Liver (tissue), 9 donors: ENCODE data around the gene PRKCH. TPM values are rescaled to one million over a fixed set of nuclear protein-coding genes. Genes with fewer than 3 reads are reported as not detected.

Experiments used
- DNase-seq: peaks from one replicate; pipeline ENCODE4 v3.0.0-alpha.2; 2017; ENCODE audit warnings: low spot score
- H3K27ac ChIP-seq, 2 donors: one replicate each; pipeline ENCODE4 v1.7.0; 2013; ENCODE audit warnings: inconsistent platforms in 2 of 2, low read length in 2 of 2, control low read depth in 1 of 2, low read depth in 1 of 2, mild to moderate bottlenecking in 1 of 2
- H3K27me3 ChIP-seq, 4 donors: one replicate each; pipeline versions ENCODE4 v1.6.1 to v1.7.0; 2013; ENCODE audit warnings: low read length in 3 of 4, inconsistent platforms in 1 of 4, mild to moderate bottlenecking in 1 of 4, moderate library complexity in 1 of 4; ENCODE audit not compliant: control insufficient read depth in 4 of 4, insufficient read depth in 4 of 4
- H3K36me3 ChIP-seq, 4 donors: one replicate each; pipeline versions ENCODE4 v1.6.1 to v1.7.0; 2013; ENCODE audit warnings: low read length in 3 of 4, mild to moderate bottlenecking in 3 of 4, low read depth in 1 of 4, moderate library complexity in 1 of 4; ENCODE audit not compliant: control insufficient read depth in 4 of 4, insufficient read depth in 3 of 4
- H3K4me1 ChIP-seq, 4 donors: one replicate each; pipeline versions ENCODE4 v1.6.1 to v1.7.0; 2013; ENCODE audit warnings: low read length in 3 of 4, mild to moderate bottlenecking in 3 of 4, moderate library complexity in 1 of 4; ENCODE audit not compliant: control insufficient read depth in 4 of 4, insufficient read depth in 4 of 4
- H3K4me3 ChIP-seq, 3 donors: one replicate each; pipeline versions ENCODE4 v1.6.1 to v1.7.0; 2013; ENCODE audit warnings: low read length in 3 of 3, control low read depth in 1 of 3, low read depth in 1 of 3, mild to moderate bottlenecking in 1 of 3
- H3K9ac ChIP-seq, 2 donors: one replicate each; pipeline ENCODE4 v1.7.0; 2013; ENCODE audit warnings: low read length in 2 of 2, mild to moderate bottlenecking in 2 of 2, moderate library complexity in 2 of 2, control low read depth in 1 of 2, low read depth in 1 of 2
- H3K9me3 ChIP-seq, 4 donors: one replicate each; pipeline versions ENCODE4 v1.6.1 to v1.7.0; 2013; ENCODE audit warnings: low read length in 3 of 4; ENCODE audit not compliant: control insufficient read depth in 4 of 4
- EGR1 ChIP-seq, 2 donors: IDR thresholded peaks; 2 replicates each; pipeline ENCODE4 v1.6.1; 2016 to 2018; ENCODE audit warnings: antibody characterized with exemption in 2 of 2, low read depth in 2 of 2
- FOXA2 ChIP-seq: IDR thresholded peaks from 2 replicates; pipeline ENCODE4 v1.6.1; 2016; ENCODE audit warnings: antibody characterized with exemption
- GABPA ChIP-seq, 2 donors: IDR thresholded peaks in 1 of 2; conservative IDR thresholded peaks in 1 of 2; 2 replicates each; pipeline ENCODE4 v1.6.1; 2016; ENCODE audit warnings: antibody characterized with exemption in 2 of 2, mild to moderate bottlenecking in 1 of 2, moderate library complexity in 1 of 2
- HNF4A ChIP-seq, 2 donors: conservative IDR thresholded peaks; 2 replicates each; pipeline ENCODE4 v1.6.1; 2016; ENCODE audit warnings: antibody characterized with exemption in 2 of 2, mild to moderate bottlenecking in 2 of 2
- HNF4G ChIP-seq: IDR thresholded peaks from 2 replicates; pipeline ENCODE4 v1.6.1; 2016; ENCODE audit warnings: antibody characterized with exemption
- JUND ChIP-seq, 2 donors: IDR thresholded peaks; 2 replicates each; pipeline ENCODE4 v1.6.1; 2016; ENCODE audit warnings: antibody characterized with exemption in 2 of 2
- NR2F2 ChIP-seq: IDR thresholded peaks from 2 replicates; pipeline ENCODE4 v1.6.1; 2016; ENCODE audit warnings: antibody characterized with exemption
- RAD21 ChIP-seq, 2 donors: IDR thresholded peaks; 2 replicates each; pipeline ENCODE4 v1.6.1; 2016; ENCODE audit warnings: antibody characterized with exemption in 2 of 2, mild to moderate bottlenecking in 2 of 2
- RXRA ChIP-seq, 2 donors: IDR thresholded peaks; 2 replicates each; pipeline ENCODE4 v1.6.1; 2017 to 2018; ENCODE audit warnings: antibody characterized with exemption in 2 of 2, mild to moderate bottlenecking in 1 of 2
- SP1 ChIP-seq: IDR thresholded peaks from 2 replicates; pipeline ENCODE4 v1.6.1; 2018; ENCODE audit warnings: antibody characterized with exemption, mild to moderate bottlenecking
- TAF1 ChIP-seq: conservative IDR thresholded peaks from 2 replicates; pipeline ENCODE4 v1.6.1; 2016; ENCODE audit warnings: antibody characterized with exemption, mild to moderate bottlenecking
- YY1 ChIP-seq: IDR thresholded peaks from 2 replicates; pipeline ENCODE4 v1.6.1; 2016; ENCODE audit warnings: antibody characterized with exemption, mild to moderate bottlenecking
- WGBS: extraction: QIAGEN DNeasy Blood & Tissue Kit; methylation state at CpG from one replicate; pipeline ENCODE4 v1.1.7; 2013; 5-methylcytosine and 5-hydroxymethylcytosine counted together
- polyA plus RNA-seq, 2 donors: library from polyadenylated mRNA; stranded (reverse) in 1 of 2; unstranded in 1 of 2; fragments of 200-250 nt in 1 of 2; fragments of >200 nt in 1 of 2; fragmentation: Nextera tagmentation in 1 of 2; extraction: Ambion mirVana in 1 of 2; gene quantifications; one replicate each; pipeline versions ENCODE4 v1.2.1 to v1.2.3, GENCODE V29; 2013 to 2015
- total RNA-seq, 2 donors: library from RNA; depleted of rRNA; stranded (reverse); fragments of >200 nt; gene quantifications; one replicate each; pipeline ENCODE4 v1.2.3, GENCODE V29; 2014
- TF ChIP-seq, protein P1 (sequence below): IDR thresholded peaks from 2 replicates; pipeline ENCODE4 v1.6.1; 2016; ENCODE audit warnings: antibody characterized with exemption
- TF ChIP-seq, protein P2 (sequence below): IDR thresholded peaks from 2 replicates; pipeline ENCODE4 v1.6.1; 2016; ENCODE audit warnings: antibody characterized with exemption, mild to moderate bottlenecking
- TF ChIP-seq, protein P3 (sequence below): IDR thresholded peaks from 2 replicates; pipeline ENCODE4 v1.6.1; 2016; ENCODE audit warnings: antibody characterized with exemption
- TF ChIP-seq, protein P4 (sequence below): fragments of 150-350 bp; IDR thresholded peaks from 2 replicates; pipeline ENCODE4 v1.5.1; 2017; ENCODE audit warnings: improper control_type of control experiment, low read depth, low read length; ENCODE audit not compliant: missing input control
- donor health status: healthy.
- donor health status: healthy.
- donor health status: healthy.
- donor health status: healthy.
- donor health status: healthy.

Gene PRKCH
- total and polyA plus RNA-seq, 4 donors: 3.9 to 13.7 (median 7.0) TPM

DNA sequence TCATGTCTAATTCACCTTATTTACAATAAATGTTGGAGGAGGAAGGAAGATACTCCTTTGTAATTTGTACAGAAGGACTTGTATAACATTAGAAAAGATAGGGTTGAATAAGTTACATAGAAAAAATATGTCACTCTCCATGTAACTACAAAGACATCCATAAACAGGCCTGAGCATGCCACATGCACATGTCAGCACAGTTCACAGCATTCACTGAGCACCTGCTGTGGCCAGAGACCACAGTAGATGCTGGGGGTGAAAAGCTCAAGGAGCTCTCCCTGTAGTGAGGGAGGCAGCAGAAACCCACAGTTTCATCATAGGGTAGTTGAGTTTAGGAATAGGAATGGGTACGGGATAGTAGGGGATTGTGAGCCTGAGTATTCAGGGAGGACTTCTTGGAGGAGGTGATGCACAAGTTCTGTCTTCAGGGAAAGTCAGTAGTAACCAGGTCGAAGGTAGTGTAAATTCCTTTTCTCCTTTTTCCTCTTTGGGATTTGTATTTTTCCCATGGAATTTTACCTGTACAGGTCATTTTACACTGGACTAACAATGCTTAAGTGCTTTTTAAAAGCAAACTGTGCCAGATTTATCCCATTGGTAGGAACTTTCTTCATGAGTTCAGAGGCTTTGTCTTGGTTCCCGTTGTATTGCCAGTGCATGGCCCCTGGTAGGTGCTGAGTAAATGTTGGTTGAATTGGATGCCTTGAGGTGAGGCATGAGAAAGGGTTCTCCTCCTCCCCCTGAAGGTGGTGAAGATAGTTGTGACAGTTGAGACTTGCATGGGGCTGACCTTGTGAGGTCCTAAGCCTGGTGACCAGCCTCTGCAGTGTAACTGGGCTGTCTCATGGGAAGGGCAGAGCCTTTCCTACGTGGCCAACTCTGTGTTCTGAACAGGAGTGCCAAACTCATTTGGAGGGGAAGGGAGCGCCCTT is 20.2 kb downstream of the PRKCH start:
- H3K4me1 ChIP-seq: peaks cover 0 to 3% (median 0%) of the 10 kb centered on the region in 4 donors
- H3K9ac ChIP-seq: no peak overlapping the region
- WGBS: 85% methylated on average over 5 of the region's 5 CpGs
- no peak overlapping the region for H3K4me3 ChIP-seq
- H3K36me3 ChIP-seq: no peaks in the 10 kb centered on the region
- no peaks in the 10 kb centered on the region for H3K9me3 ChIP-seq
- DNase-seq: no peak
- TF ChIP-seq NR2F2: no peak
- no peak for TF ChIP-seq HNF4G
- no peak for TF ChIP-seq SP1
- no peak for TF ChIP-seq FOXA2
- no peak for TF ChIP-seq RXRA (IDR thresholded peaks at IDR 0.05)
- TF ChIP-seq, protein P1, sequence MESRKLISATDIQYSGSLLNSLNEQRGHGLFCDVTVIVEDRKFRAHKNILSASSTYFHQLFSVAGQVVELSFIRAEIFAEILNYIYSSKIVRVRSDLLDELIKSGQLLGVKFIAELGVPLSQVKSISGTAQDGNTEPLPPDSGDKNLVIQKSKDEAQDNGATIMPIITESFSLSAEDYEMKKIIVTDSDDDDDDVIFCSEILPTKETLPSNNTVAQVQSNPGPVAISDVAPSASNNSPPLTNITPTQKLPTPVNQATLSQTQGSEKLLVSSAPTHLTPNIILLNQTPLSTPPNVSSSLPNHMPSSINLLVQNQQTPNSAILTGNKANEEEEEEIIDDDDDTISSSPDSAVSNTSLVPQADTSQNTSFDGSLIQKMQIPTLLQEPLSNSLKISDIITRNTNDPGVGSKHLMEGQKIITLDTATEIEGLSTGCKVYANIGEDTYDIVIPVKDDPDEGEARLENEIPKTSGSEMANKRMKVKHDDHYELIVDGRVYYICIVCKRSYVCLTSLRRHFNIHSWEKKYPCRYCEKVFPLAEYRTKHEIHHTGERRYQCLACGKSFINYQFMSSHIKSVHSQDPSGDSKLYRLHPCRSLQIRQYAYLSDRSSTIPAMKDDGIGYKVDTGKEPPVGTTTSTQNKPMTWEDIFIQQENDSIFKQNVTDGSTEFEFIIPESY: no peak
- no peak for TF ChIP-seq YY1
- no peak for TF ChIP-seq RAD21 (IDR thresholded peaks at IDR 0.05)
- TF ChIP-seq JUND (IDR thresholded peaks at IDR 0.05): no peak
- no peak for TF ChIP-seq GABPA (IDR thresholded peaks at IDR 0.05 in 1 of 2, conservative IDR thresholded peaks at IDR 0.05 in 1 of 2)
- TF ChIP-seq TAF1: no peak
- no peak for TF ChIP-seq HNF4A (conservative IDR thresholded peaks at IDR 0.05)
- TF ChIP-seq, protein P2, sequence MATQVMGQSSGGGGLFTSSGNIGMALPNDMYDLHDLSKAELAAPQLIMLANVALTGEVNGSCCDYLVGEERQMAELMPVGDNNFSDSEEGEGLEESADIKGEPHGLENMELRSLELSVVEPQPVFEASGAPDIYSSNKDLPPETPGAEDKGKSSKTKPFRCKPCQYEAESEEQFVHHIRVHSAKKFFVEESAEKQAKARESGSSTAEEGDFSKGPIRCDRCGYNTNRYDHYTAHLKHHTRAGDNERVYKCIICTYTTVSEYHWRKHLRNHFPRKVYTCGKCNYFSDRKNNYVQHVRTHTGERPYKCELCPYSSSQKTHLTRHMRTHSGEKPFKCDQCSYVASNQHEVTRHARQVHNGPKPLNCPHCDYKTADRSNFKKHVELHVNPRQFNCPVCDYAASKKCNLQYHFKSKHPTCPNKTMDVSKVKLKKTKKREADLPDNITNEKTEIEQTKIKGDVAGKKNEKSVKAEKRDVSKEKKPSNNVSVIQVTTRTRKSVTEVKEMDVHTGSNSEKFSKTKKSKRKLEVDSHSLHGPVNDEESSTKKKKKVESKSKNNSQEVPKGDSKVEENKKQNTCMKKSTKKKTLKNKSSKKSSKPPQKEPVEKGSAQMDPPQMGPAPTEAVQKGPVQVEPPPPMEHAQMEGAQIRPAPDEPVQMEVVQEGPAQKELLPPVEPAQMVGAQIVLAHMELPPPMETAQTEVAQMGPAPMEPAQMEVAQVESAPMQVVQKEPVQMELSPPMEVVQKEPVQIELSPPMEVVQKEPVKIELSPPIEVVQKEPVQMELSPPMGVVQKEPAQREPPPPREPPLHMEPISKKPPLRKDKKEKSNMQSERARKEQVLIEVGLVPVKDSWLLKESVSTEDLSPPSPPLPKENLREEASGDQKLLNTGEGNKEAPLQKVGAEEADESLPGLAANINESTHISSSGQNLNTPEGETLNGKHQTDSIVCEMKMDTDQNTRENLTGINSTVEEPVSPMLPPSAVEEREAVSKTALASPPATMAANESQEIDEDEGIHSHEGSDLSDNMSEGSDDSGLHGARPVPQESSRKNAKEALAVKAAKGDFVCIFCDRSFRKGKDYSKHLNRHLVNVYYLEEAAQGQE: no peak
- TF ChIP-seq, protein P3, sequence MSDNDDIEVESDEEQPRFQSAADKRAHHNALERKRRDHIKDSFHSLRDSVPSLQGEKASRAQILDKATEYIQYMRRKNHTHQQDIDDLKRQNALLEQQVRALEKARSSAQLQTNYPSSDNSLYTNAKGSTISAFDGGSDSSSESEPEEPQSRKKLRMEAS: no peak
- TF ChIP-seq EGR1 (IDR thresholded peaks at IDR 0.05; ENCODE audit: low read depth in 2 of 2): no peak
- TF ChIP-seq, protein P4, sequence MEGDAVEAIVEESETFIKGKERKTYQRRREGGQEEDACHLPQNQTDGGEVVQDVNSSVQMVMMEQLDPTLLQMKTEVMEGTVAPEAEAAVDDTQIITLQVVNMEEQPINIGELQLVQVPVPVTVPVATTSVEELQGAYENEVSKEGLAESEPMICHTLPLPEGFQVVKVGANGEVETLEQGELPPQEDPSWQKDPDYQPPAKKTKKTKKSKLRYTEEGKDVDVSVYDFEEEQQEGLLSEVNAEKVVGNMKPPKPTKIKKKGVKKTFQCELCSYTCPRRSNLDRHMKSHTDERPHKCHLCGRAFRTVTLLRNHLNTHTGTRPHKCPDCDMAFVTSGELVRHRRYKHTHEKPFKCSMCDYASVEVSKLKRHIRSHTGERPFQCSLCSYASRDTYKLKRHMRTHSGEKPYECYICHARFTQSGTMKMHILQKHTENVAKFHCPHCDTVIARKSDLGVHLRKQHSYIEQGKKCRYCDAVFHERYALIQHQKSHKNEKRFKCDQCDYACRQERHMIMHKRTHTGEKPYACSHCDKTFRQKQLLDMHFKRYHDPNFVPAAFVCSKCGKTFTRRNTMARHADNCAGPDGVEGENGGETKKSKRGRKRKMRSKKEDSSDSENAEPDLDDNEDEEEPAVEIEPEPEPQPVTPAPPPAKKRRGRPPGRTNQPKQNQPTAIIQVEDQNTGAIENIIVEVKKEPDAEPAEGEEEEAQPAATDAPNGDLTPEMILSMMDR: no peak
- H3K27ac ChIP-seq: no peak overlapping the region
- no peaks in the 10 kb centered on the region for H3K27me3 ChIP-seq
